HEK293 (cell line): ENCODE measurements around the gene CD53.

Experiments used
- CTCF ChIA-PET: fragments of 350-600 bp; formaldehyde crosslinking; extraction: SDS; loops from one replicate; lab custom pipeline; 2021; ENCODE audit warnings: antibody characterized with exemption; lab: Yijun Ruan, JAX
- POLR2A ChIA-PET: fragments of 300-600 bp; formaldehyde crosslinking; extraction: SDS; loops from one replicate; lab custom pipeline; 2020; ENCODE audit warnings: antibody characterized with exemption, inconsistent platforms; lab: Yijun Ruan, JAX
- H3K27ac ChIP-seq: fragments of 200-500 bp; sonication (Bioruptor generic); 2 replicates; pipeline ENCODE4 v1.5.1; 2014; ENCODE audit warnings: low read depth, low read length, control low read depth, inconsistent platforms; ENCODE audit errors: extremely low read depth
- H3K36me3 ChIP-seq, 2 experiments: fragments of 200-500 bp in 1 of 2; sonication (Bioruptor generic) in 1 of 2; 1 replicate in 1 of 2; 2 replicates in 1 of 2; pipeline ENCODE4 v1.5.1; 2014 to 2017; ENCODE audit warnings: inconsistent platforms in 2 of 2, low read length in 2 of 2; ENCODE audit not compliant: control insufficient read depth in 2 of 2, insufficient read depth in 1 of 2
- H3K4me1 ChIP-seq: fragments of 200-500 bp; sonication (Bioruptor generic); 2 replicates; pipeline ENCODE4 v1.5.1; 2014; ENCODE audit warnings: mild to moderate bottlenecking, low read length, inconsistent platforms; ENCODE audit not compliant: control insufficient read depth, insufficient read depth
- H3K4me3 ChIP-seq: 2 replicates; pipeline ENCODE4 v1.5.1; 2011; ENCODE audit warnings: low read depth, mild to moderate bottlenecking, control low read depth, low read length, moderate library complexity
- H3K9me3 ChIP-seq: fragments of 200-500 bp; sonication (Bioruptor generic); 2 replicates; pipeline ENCODE4 v1.5.1; 2014; ENCODE audit warnings: low read depth, low read length, inconsistent platforms; ENCODE audit not compliant: control insufficient read depth, insufficient read depth
- FEZF1 ChIP-seq: fragments of 450-650 bp; formaldehyde crosslinking; IDR thresholded peaks from 2 replicates; pipeline ENCODE4 v1.5.1; 2016; ENCODE audit warnings: missing biosample characterization, missing genetic modification characterization
- TRIM28 ChIP-seq: IDR thresholded peaks from 2 replicates; pipeline ENCODE4 v1.6.1; 2011; ENCODE audit warnings: low read length, control low read depth, borderline replicate concordance
- YY2 ChIP-seq: fragments of 450-650 bp; formaldehyde crosslinking; IDR thresholded peaks from 2 replicates; pipeline ENCODE4 v1.5.1; 2016; ENCODE audit warnings: missing biosample characterization, missing genetic modification characterization
- ZNF10 ChIP-seq: fragments of 450-650 bp; formaldehyde crosslinking; IDR thresholded peaks from 2 replicates; pipeline ENCODE4 v1.5.1; 2017; ENCODE audit warnings: missing biosample characterization, missing genetic modification characterization
- ZNF37A ChIP-seq: fragments of 450-650 bp; IDR thresholded peaks from 2 replicates; pipeline ENCODE4 v1.5.1; 2018; ENCODE audit warnings: missing biosample characterization, missing genetic modification characterization
- ZNF473 ChIP-seq: fragments of 450-650 bp; formaldehyde crosslinking; IDR thresholded peaks from 2 replicates; pipeline ENCODE4 v1.5.1; 2017; ENCODE audit warnings: missing biosample characterization, missing genetic modification characterization
- ZNF555 ChIP-seq: fragments of 450-650 bp; formaldehyde crosslinking; conservative IDR thresholded peaks from 2 replicates; pipeline ENCODE4 v1.5.1; 2017; ENCODE audit warnings: missing biosample characterization, mild to moderate bottlenecking, missing genetic modification characterization, inconsistent platforms
- ZNF76 ChIP-seq: fragments of 450-650 bp; formaldehyde crosslinking; IDR thresholded peaks from 2 replicates; pipeline ENCODE4; 2016; ENCODE audit warnings: low read depth, missing biosample characterization, missing genetic modification characterization, borderline replicate concordance
- ZNF768 ChIP-seq: fragments of 450-650 bp; formaldehyde crosslinking; IDR thresholded peaks from 2 replicates; pipeline ENCODE4 v1.5.1; 2018; ENCODE audit warnings: missing biosample characterization, mild to moderate bottlenecking, missing genetic modification characterization
- TF ChIP-seq, protein P1 (sequence below): fragments of 450-650 bp; formaldehyde crosslinking; IDR thresholded peaks from 2 replicates; pipeline ENCODE4 v1.5.1; 2016; ENCODE audit warnings: missing biosample characterization, missing genetic modification characterization, borderline replicate concordance
- TF ChIP-seq, protein P2 (sequence below): fragments of 450-650 bp; formaldehyde crosslinking; IDR thresholded peaks from 2 replicates; pipeline ENCODE4 v1.5.1; 2016; ENCODE audit warnings: missing biosample characterization, missing genetic modification characterization
- TF ChIP-seq, protein P3 (sequence below): fragments of 450-650 bp; formaldehyde crosslinking; IDR thresholded peaks from 2 replicates; pipeline ENCODE4 v1.5.1; 2016; ENCODE audit warnings: missing biosample characterization, missing genetic modification characterization
- TF ChIP-seq, protein P4 (sequence below): fragments of 450-650 bp; formaldehyde crosslinking; IDR thresholded peaks from 2 replicates; pipeline ENCODE4 v1.5.1; 2016; ENCODE audit warnings: missing biosample characterization, missing genetic modification characterization, low read depth
- TF ChIP-seq, protein P5 (sequence below): sonication (generic); formaldehyde crosslinking; IDR thresholded peaks from 2 replicates; pipeline ENCODE4 v1.8.1; 2022; ENCODE audit warnings: mild to moderate bottlenecking, moderate library complexity, missing genetic modification reagents

CD53 gene

DNA sequence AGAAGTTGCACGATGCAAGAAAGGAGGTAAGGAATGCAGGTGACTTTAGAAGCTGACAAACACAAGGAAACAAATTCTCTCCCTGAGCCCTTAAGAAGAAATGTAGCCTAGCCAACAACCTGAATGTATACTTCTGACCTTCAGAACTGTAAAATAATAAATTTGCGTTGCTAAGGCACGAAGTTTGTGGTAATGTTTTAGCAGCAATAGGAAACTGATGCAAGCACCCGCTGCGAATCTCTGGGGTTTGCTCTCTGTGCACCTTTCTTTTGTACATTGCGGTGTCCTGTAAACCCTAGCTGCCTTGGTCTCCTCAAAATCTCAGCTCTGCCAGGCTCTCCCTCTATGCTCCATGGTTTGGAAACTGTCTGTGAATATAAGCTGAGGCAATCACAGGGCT, 15.1 kb downstream of the CD53 start (continued):
- TF ChIP-seq, protein P1, sequence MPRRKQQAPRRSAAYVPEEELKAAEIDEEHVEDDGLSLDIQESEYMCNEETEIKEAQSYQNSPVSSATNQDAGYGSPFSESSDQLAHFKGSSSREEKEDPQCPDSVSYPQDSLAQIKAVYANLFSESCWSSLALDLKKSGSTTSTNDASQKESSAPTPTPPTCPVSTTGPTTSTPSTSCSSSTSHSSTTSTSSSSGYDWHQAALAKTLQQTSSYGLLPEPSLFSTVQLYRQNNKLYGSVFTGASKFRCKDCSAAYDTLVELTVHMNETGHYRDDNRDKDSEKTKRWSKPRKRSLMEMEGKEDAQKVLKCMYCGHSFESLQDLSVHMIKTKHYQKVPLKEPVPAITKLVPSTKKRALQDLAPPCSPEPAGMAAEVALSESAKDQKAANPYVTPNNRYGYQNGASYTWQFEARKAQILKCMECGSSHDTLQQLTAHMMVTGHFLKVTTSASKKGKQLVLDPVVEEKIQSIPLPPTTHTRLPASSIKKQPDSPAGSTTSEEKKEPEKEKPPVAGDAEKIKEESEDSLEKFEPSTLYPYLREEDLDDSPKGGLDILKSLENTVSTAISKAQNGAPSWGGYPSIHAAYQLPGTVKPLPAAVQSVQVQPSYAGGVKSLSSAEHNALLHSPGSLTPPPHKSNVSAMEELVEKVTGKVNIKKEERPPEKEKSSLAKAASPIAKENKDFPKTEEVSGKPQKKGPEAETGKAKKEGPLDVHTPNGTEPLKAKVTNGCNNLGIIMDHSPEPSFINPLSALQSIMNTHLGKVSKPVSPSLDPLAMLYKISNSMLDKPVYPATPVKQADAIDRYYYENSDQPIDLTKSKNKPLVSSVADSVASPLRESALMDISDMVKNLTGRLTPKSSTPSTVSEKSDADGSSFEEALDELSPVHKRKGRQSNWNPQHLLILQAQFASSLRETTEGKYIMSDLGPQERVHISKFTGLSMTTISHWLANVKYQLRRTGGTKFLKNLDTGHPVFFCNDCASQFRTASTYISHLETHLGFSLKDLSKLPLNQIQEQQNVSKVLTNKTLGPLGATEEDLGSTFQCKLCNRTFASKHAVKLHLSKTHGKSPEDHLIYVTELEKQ (tag by site-specific recombination): no peak
- TF ChIP-seq TRIM28: no peak
- no peak for TF ChIP-seq ZNF473 (tag by site-specific recombination)
- TF ChIP-seq ZNF76: no peak
- TF ChIP-seq ZNF37A (tag by site-specific recombination): no peak
- TF ChIP-seq, protein P2, sequence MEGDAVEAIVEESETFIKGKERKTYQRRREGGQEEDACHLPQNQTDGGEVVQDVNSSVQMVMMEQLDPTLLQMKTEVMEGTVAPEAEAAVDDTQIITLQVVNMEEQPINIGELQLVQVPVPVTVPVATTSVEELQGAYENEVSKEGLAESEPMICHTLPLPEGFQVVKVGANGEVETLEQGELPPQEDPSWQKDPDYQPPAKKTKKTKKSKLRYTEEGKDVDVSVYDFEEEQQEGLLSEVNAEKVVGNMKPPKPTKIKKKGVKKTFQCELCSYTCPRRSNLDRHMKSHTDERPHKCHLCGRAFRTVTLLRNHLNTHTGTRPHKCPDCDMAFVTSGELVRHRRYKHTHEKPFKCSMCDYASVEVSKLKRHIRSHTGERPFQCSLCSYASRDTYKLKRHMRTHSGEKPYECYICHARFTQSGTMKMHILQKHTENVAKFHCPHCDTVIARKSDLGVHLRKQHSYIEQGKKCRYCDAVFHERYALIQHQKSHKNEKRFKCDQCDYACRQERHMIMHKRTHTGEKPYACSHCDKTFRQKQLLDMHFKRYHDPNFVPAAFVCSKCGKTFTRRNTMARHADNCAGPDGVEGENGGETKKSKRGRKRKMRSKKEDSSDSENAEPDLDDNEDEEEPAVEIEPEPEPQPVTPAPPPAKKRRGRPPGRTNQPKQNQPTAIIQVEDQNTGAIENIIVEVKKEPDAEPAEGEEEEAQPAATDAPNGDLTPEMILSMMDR (tag by site-specific recombination): no peak

DNA sequence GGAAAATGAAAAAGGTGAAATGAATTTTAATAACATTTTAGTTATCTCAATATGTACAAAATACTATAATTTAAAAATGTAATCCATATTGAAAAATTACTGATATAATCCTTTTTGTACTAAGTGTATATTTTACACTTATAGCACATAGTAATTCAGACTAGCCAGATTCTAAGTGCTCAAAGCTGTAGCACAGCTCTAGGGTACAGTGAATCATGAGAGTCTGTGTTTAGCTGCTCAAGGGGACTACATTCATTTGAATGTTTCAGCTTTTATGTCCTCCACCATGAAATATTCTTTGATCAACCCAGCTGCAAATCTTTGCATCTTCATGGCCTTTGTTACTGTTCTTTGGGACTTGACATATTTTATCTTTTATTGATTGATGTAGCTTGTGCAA, 15.7 kb downstream of the CD53 start:
- TF ChIP-seq, protein P3, sequence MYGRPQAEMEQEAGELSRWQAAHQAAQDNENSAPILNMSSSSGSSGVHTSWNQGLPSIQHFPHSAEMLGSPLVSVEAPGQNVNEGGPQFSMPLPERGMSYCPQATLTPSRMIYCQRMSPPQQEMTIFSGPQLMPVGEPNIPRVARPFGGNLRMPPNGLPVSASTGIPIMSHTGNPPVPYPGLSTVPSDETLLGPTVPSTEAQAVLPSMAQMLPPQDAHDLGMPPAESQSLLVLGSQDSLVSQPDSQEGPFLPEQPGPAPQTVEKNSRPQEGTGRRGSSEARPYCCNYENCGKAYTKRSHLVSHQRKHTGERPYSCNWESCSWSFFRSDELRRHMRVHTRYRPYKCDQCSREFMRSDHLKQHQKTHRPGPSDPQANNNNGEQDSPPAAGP (tag by site-specific recombination): no peak
- no peak for TF ChIP-seq ZNF10
- TF ChIP-seq YY2 (tag by site-specific recombination): no peak
- TF ChIP-seq FEZF1 (tag by site-specific recombination): no peak
- no peak for TF ChIP-seq ZNF555 (tag by site-specific recombination)
- TF ChIP-seq, protein P4, sequence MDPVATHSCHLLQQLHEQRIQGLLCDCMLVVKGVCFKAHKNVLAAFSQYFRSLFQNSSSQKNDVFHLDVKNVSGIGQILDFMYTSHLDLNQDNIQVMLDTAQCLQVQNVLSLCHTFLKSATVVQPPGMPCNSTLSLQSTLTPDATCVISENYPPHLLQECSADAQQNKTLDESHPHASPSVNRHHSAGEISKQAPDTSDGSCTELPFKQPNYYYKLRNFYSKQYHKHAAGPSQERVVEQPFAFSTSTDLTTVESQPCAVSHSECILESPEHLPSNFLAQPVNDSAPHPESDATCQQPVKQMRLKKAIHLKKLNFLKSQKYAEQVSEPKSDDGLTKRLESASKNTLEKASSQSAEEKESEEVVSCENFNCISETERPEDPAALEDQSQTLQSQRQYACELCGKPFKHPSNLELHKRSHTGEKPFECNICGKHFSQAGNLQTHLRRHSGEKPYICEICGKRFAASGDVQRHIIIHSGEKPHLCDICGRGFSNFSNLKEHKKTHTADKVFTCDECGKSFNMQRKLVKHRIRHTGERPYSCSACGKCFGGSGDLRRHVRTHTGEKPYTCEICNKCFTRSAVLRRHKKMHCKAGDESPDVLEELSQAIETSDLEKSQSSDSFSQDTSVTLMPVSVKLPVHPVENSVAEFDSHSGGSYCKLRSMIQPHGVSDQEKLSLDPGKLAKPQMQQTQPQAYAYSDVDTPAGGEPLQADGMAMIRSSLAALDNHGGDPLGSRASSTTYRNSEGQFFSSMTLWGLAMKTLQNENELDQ (tag by site-specific recombination): no peak
- no peak for TF ChIP-seq ZNF768 (tag by site-specific recombination)
- TF ChIP-seq, protein P5, sequence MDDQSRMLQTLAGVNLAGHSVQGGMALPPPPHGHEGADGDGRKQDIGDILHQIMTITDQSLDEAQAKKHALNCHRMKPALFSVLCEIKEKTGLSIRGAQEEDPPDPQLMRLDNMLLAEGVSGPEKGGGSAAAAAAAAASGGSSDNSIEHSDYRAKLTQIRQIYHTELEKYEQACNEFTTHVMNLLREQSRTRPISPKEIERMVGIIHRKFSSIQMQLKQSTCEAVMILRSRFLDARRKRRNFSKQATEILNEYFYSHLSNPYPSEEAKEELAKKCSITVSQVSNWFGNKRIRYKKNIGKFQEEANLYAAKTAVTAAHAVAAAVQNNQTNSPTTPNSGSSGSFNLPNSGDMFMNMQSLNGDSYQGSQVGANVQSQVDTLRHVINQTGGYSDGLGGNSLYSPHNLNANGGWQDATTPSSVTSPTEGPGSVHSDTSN (CRISPR knock-in tag): no peak
- Histone ChIP-seq H3K4me1 (no peaks in the 10 kb centered on the region), H3K9me3 (no peaks in the 10 kb centered on the region), H3K27ac (no peak overlapping the region), H3K36me3 (no peaks in the 10 kb centered on the region), H3K4me3 (no peak overlapping the region)
- ChIA-PET POLR2A (no interaction called here), CTCF (no interaction called here)
